H1 (cell line): ENCODE results near the gene CSTF3. TPM values are rescaled to one million over a fixed set of nuclear protein-coding genes. Genes with fewer than 3 reads are reported as not detected.

Source experiments
- CTCF ChIA-PET: fragments of 300-600 bp; sonication (Branson Sonifier 250); formaldehyde crosslinking; loops from one replicate; lab custom pipeline; 2021; ENCODE audit not compliant: partially characterized antibody; lab: Charles Lee
- POLR2A ChIA-PET: fragments of 300-600 bp; sonication (Branson Sonifier 250); formaldehyde crosslinking; loops from one replicate; lab custom pipeline; 2021; ENCODE audit warnings: inconsistent platforms; ENCODE audit not compliant: partially characterized antibody; lab: Charles Lee
- DNase-seq, 2 experiments: peaks; one replicate each; pipeline versions ENCODE4 v3.0.0 to v3.0.0-alpha.2; 2010 to 2022; ENCODE audit warnings: low spot score in 2 of 2, low read depth in 1 of 2, mixed read lengths in 1 of 2
- FAIRE-seq: peaks from 2 replicates; lab custom pipeline; 2011; peaks lifted over from hg19 to GRCh38; lab: Jason Lieb, UNC
- H2AFZ ChIP-seq: 2 replicates; pipeline ENCODE4 v1.8.1; 2012; ENCODE audit warnings: low read length, inconsistent platforms
- H2AK5ac ChIP-seq: 2 replicates; pipeline ENCODE4 v1.6.1; 2013; ENCODE audit warnings: low read depth, low read length
- H2BK120ac ChIP-seq: replicated peaks from 2 replicates; pipeline ENCODE3; 2013; ENCODE audit warnings: low read depth, low read length, inconsistent platforms
- H2BK12ac ChIP-seq: 2 replicates; pipeline ENCODE4 v1.6.1; 2013; ENCODE audit warnings: low read depth, low read length
- H2BK15ac ChIP-seq: 2 replicates; pipeline ENCODE4 v1.6.1; 2013; ENCODE audit warnings: low read length
- H2BK20ac ChIP-seq: 2 replicates; pipeline ENCODE4 v1.6.1; 2013; ENCODE audit warnings: low read length
- H2BK5ac ChIP-seq: 2 replicates; pipeline ENCODE4 v1.6.1; 2013; ENCODE audit warnings: low read depth, low read length
- H3K14ac ChIP-seq: 2 replicates; pipeline ENCODE4 v1.6.1; 2013; ENCODE audit warnings: inconsistent platforms; ENCODE audit not compliant: insufficient read length
- H3K18ac ChIP-seq: 2 replicates; pipeline ENCODE4 v1.6.1; 2013; ENCODE audit warnings: low read length; ENCODE audit errors: extremely low read depth
- H3K23ac ChIP-seq: 2 replicates; pipeline ENCODE4 v1.6.1; 2013; ENCODE audit warnings: inconsistent platforms; ENCODE audit not compliant: insufficient read length
- H3K23me2 ChIP-seq: 2 replicates; pipeline ENCODE4 v1.6.1; 2013; ENCODE audit warnings: low read depth, low read length
- H3K27ac ChIP-seq: 2 replicates; pipeline ENCODE4 v1.6.1; 2011; ENCODE audit warnings: low read depth, low read length, inconsistent platforms
- H3K27me3 ChIP-seq, 4 experiments: replicated peaks in 1 of 4; 1 replicate in 1 of 4; 2 replicates in 3 of 4; pipeline versions ENCODE4 v1.6.1 to v1.8.1; 2011 to 2013; ENCODE audit warnings: low read length in 3 of 4, mild to moderate bottlenecking in 3 of 4, inconsistent platforms in 2 of 4, mixed read lengths in 2 of 4, moderate library complexity in 1 of 4; ENCODE audit not compliant: control insufficient read depth in 3 of 4, insufficient read depth in 3 of 4; ENCODE audit errors: extremely low read depth in 1 of 4
- H3K36me3 ChIP-seq, 4 experiments: 2 replicates each; pipeline versions ENCODE4 v1.6.1 to v1.8.1; 2011 to 2013; ENCODE audit warnings: mild to moderate bottlenecking in 4 of 4, low read length in 3 of 4, moderate library complexity in 2 of 4, control low read depth in 1 of 4, inconsistent platforms in 1 of 4; ENCODE audit not compliant: insufficient read depth in 4 of 4, control insufficient read depth in 2 of 4
- H3K4ac ChIP-seq: replicated peaks from 2 replicates; pipeline ENCODE3; 2013; ENCODE audit warnings: low read length, low read depth, mixed read lengths, inconsistent platforms; ENCODE audit not compliant: insufficient read length
- H3K4me1 ChIP-seq, 4 experiments: replicated peaks in 1 of 4; 1 replicate in 1 of 4; 2 replicates in 3 of 4; pipeline versions ENCODE4 v1.6.1 to v1.8.1; 2011 to 2013; ENCODE audit warnings: low read length in 3 of 4, inconsistent platforms in 2 of 4, mixed read lengths in 1 of 4; ENCODE audit not compliant: insufficient read depth in 4 of 4, control insufficient read depth in 3 of 4
- H3K4me2 ChIP-seq, 2 experiments: 2 replicates each; pipeline versions ENCODE4 v1.6.1 to v1.8.1; 2011 to 2013; ENCODE audit warnings: low read depth in 2 of 2, low read length in 2 of 2, control low read depth in 1 of 2, inconsistent platforms in 1 of 2, mild to moderate bottlenecking in 1 of 2; ENCODE audit not compliant: insufficient read depth in 1 of 2
- H3K4me3 ChIP-seq, 4 experiments: fragments of 200-600, 300-600 bp in 1 of 4; sonication (generic), shearing (Covaris generic), sonication (Bioruptor Twin) in 1 of 4; 2 replicates each; pipeline versions ENCODE4 v1.5.1 to v1.8.1; 2011 to 2016; ENCODE audit warnings: low read length in 4 of 4, low read depth in 3 of 4, control low read depth in 2 of 4, inconsistent platforms in 2 of 4, mild to moderate bottlenecking in 2 of 4, mixed read lengths in 1 of 4, moderate library complexity in 1 of 4; ENCODE audit not compliant: insufficient read depth in 2 of 4; ENCODE audit errors: extremely low read depth in 1 of 4
- H3K56ac ChIP-seq: replicated peaks from 2 replicates; pipeline ENCODE3; 2013; ENCODE audit warnings: low read depth, mild to moderate bottlenecking, mixed read lengths, low read length, inconsistent platforms; ENCODE audit not compliant: insufficient read length
- H3K79me1 ChIP-seq: 2 replicates; pipeline ENCODE4 v1.6.1; 2013; ENCODE audit warnings: low read depth, low read length, control low read depth
- H3K79me2 ChIP-seq, 2 experiments: 2 replicates each; pipeline versions ENCODE4 v1.6.1 to v1.8.1; 2012 to 2013; ENCODE audit warnings: low read length in 2 of 2, mild to moderate bottlenecking in 2 of 2, inconsistent platforms in 1 of 2; ENCODE audit not compliant: insufficient read depth in 2 of 2, control insufficient read depth in 1 of 2
- H3K9ac ChIP-seq, 4 experiments: replicated peaks in 1 of 4; 1 replicate in 1 of 4; 2 replicates in 3 of 4; pipeline versions ENCODE4 v1.6.1 to v1.8.1; 2011 to 2013; ENCODE audit warnings: low read depth in 3 of 4, low read length in 3 of 4, control low read depth in 2 of 4, mild to moderate bottlenecking in 2 of 4, moderate library complexity in 2 of 4, inconsistent platforms in 1 of 4; ENCODE audit errors: extremely low read depth in 1 of 4
- H3K9me3 ChIP-seq, 2 experiments: 2 replicates each; pipeline versions ENCODE4 v1.6.1 to v1.8.1; 2012 to 2013; ENCODE audit warnings: mild to moderate bottlenecking in 2 of 2, moderate library complexity in 2 of 2, control low read depth in 1 of 2, inconsistent platforms in 1 of 2, low read depth in 1 of 2, low read length in 1 of 2, mixed read lengths in 1 of 2; ENCODE audit not compliant: insufficient read depth in 2 of 2
- H4K20me1 ChIP-seq, 2 experiments: replicated peaks in 1 of 2; 2 replicates each; pipeline versions ENCODE3 to v1.8.1; 2011 to 2013; ENCODE audit warnings: inconsistent platforms in 2 of 2, low read length in 2 of 2, mild to moderate bottlenecking in 1 of 2; ENCODE audit not compliant: insufficient read depth in 2 of 2, control insufficient read depth in 1 of 2
- H4K5ac ChIP-seq: 2 replicates; pipeline ENCODE4 v1.6.1; 2013; ENCODE audit warnings: low read length, low read depth, mixed read lengths, inconsistent platforms; ENCODE audit not compliant: insufficient read length
- H4K8ac ChIP-seq: 2 replicates; pipeline ENCODE4 v1.8.0; 2013; ENCODE audit warnings: mild to moderate bottlenecking, moderate library complexity, low read length, inconsistent platforms; ENCODE audit not compliant: insufficient read depth; ENCODE audit errors: extremely low read depth
- H4K91ac ChIP-seq: replicated peaks from 2 replicates; pipeline ENCODE3; 2013; ENCODE audit warnings: low read length, mixed read lengths, inconsistent platforms; ENCODE audit not compliant: insufficient read length
- CREB1 ChIP-seq: IDR thresholded peaks from 2 replicates; pipeline ENCODE4 v1.6.1; 2012; ENCODE audit warnings: inconsistent platforms
- CTBP2 ChIP-seq: IDR thresholded peaks from 2 replicates; pipeline ENCODE4 v1.7.0; 2011; ENCODE audit warnings: borderline replicate concordance, mild to moderate bottlenecking, moderate library complexity, mixed read lengths, low read length; ENCODE audit not compliant: insufficient read depth, insufficient read length
- FOSL1 ChIP-seq: IDR thresholded peaks from 2 replicates; pipeline ENCODE4 v1.6.1; 2011; ENCODE audit warnings: mild to moderate bottlenecking, low read depth, low read length, moderate library complexity; ENCODE audit not compliant: insufficient read depth
- HDAC2 ChIP-seq, 2 experiments: fragments of 300-600 bp in 1 of 2; sonication (generic) in 1 of 2; IDR thresholded peaks; 2 replicates each; pipeline ENCODE4 v1.6.1; 2011 to 2012; ENCODE audit warnings: low read depth in 2 of 2, low read length in 2 of 2, mild to moderate bottlenecking in 2 of 2, moderate library complexity in 2 of 2, borderline replicate concordance in 1 of 2, inconsistent platforms in 1 of 2
- KDM1A ChIP-seq: fragments of 200-600, 300-600 bp; sonication (generic); IDR thresholded peaks from 2 replicates; pipeline ENCODE4 v1.7.1; 2016; ENCODE audit warnings: mild to moderate bottlenecking, low read length, borderline replicate concordance
- RXRA ChIP-seq: IDR thresholded peaks from 2 replicates; pipeline ENCODE4 v1.6.1; 2011; ENCODE audit warnings: low read depth, mild to moderate bottlenecking, low read length, moderate library complexity; ENCODE audit not compliant: insufficient read depth
- SP2 ChIP-seq: IDR thresholded peaks from 2 replicates; pipeline ENCODE4 v1.6.1; 2012; ENCODE audit warnings: mild to moderate bottlenecking, low read length, inconsistent platforms
- TCF12 ChIP-seq: IDR thresholded peaks from 2 replicates; pipeline ENCODE4 v1.6.1; 2011; ENCODE audit warnings: low read depth, mild to moderate bottlenecking, low read length
- WGBS, 2 experiments: shearing (Covaris generic) in 1 of 2; methylation state at CpG; one replicate each; pipeline versions ENCODE4 v1.1.6 to v1.1.7; 2013 to 2015; ENCODE audit warnings: low lambda C conversion rate in 2 of 2, mixed read lengths in 2 of 2, inconsistent platforms in 1 of 2, low coverage in 1 of 2, missing lambda C conversion rate in 1 of 2; ENCODE audit not compliant: insufficient replicate concordance in 2 of 2, insufficient coverage in 1 of 2, insufficient read length in 1 of 2; ENCODE audit errors: extremely low coverage in 1 of 2, missing lambda C conversion rate in 1 of 2; 5-methylcytosine and 5-hydroxymethylcytosine counted together
- polyA plus RNA-seq, 7 experiments: library from polyadenylated mRNA; depleted of rRNA in 3 of 7; stranded (reverse) in 5 of 7; unstranded in 2 of 7; fragments of >200 nt in 5 of 7; fragments of 200-250 nt in 2 of 7; gene quantifications; 1 replicate in 5 of 7; 2 replicates in 1 of 7; 4 replicates in 1 of 7; pipeline versions ENCODE4 v1.2.1 to v1.2.3, GENCODE V29; 2011 to 2013; ENCODE audit warnings: missing spikeins in 2 of 7, mixed read lengths in 2 of 7
- total RNA-seq: library from RNA; stranded (reverse); fragmentation: NEBNext Ultra II Directional; extraction: Animal tissue kit (Norgen Biotek cat#: 25700); gene quantifications from 2 replicates; pipeline ENCODE4 v1.2.1, GENCODE V29; 2021

The CSTF3 gene
- total and polyA plus RNA-seq, 2 of the 8 experiments (the other 6 are each of a cell fraction or from before 2014, with no cell fraction given): 22.3 to 54.7 TPM

DNA sequence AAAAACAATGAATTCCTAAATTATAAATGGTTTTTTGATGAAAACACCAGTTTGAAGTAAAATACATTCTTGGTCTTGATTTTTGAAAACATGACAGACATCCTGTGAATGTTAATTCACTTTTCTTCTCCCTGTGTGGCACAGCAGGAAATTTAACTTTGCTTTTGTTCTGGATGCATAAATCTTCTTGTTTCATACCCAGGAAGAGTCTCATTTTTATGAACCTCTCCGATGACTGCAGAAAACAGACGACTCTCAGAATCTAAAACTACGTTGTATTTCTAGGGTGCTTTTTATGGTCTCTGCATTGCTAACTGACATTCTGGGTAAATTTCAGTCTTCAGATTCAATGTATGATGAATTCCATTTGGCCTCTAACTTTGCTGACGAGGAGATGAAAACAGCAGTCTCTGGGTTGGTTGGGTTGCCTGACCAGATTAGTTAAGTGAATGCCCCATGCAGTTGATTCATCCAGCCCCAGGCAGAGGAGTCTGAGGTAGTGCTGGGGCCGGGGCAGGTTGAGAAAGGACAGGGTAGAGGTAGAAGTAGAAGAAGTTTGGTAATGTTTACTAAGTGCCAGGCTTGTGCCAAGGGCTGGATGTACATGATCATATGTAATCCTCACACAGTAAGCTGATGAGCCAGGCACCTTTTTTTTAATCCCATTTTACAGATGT is 101.8 kb downstream of the CSTF3 start:
- H3K9ac ChIP-seq: no peak overlapping the region
- no peak overlapping the region for H4K91ac ChIP-seq
- no peak overlapping the region for H3K4me2 ChIP-seq
- H2BK20ac ChIP-seq: no peak overlapping the region
- H3K9me3 ChIP-seq: no peaks in the 10 kb centered on the region
- H3K4ac ChIP-seq: no peak overlapping the region
- no peak overlapping the region for H3K56ac ChIP-seq
- H4K20me1 ChIP-seq: no peaks in the 10 kb centered on the region
- CTCF ChIA-PET: interaction anchor here (0.6 to 1.6 kb wide), 2 partner anchors 95 to 100 kb away, joined by 3 read pairs; no protein-coding TSS in a partner anchor
- H3K23me2 ChIP-seq: no peaks in the 10 kb centered on the region
- no peak for TF ChIP-seq SP2
- TF ChIP-seq HDAC2 (IDR thresholded peaks at IDR 0.05; ENCODE audit: borderline replicate concordance in 1 of 2, low read depth in 2 of 2, low read length in 2 of 2): no peak
- TF ChIP-seq CTBP2: no peak
- TF ChIP-seq TCF12: no peak
- no peak for TF ChIP-seq FOSL1
- no peak for TF ChIP-seq KDM1A
- no peak for TF ChIP-seq CREB1
- TF ChIP-seq RXRA: no peak
- no peak overlapping the region for H2AFZ ChIP-seq
- no peak overlapping the region for H3K18ac ChIP-seq
- H3K4me3 ChIP-seq: no peak overlapping the region
- H3K36me3 ChIP-seq: peaks cover 3 to 32% (median 9%) of the 10 kb centered on the region in 4 experiments; a peak in 6 of 8 replicates
- no peak overlapping the region for H2BK15ac ChIP-seq
- no peak overlapping the region for H3K27ac ChIP-seq
- no peak overlapping the region for H3K14ac ChIP-seq
- POLR2A ChIA-PET: interaction anchor here (1.2 kb wide), 1 partner anchor 90 kb away, joined by 3 read pairs; no protein-coding TSS in a partner anchor
- H3K79me2 ChIP-seq: no peaks in the 10 kb centered on the region
- no peak overlapping the region for H3K23ac ChIP-seq
- no peaks in the 10 kb centered on the region for H3K4me1 ChIP-seq
- DNase-seq (no peak), FAIRE-seq (no peak)
- WGBS, 2 experiments: 95% methylated on average over 5 of the region's 5 CpGs; no CpG with 5 or more reads in 1 of the 2 experiments
- H3K27me3 ChIP-seq: no peaks in the 10 kb centered on the region
- H2BK5ac ChIP-seq: no peak overlapping the region
- no peak overlapping the region for H2BK12ac ChIP-seq
- no peak overlapping the region for H4K8ac ChIP-seq
- no peak overlapping the region for H4K5ac ChIP-seq
- H2AK5ac ChIP-seq: no peak overlapping the region
- H2BK120ac ChIP-seq: no peak overlapping the region
- H3K79me1 ChIP-seq: no peaks in the 10 kb centered on the region
